Spinal cord (tissue), 10 donors: ENCODE data around the gene ZNF521. TPM values are rescaled to one million over a fixed set of nuclear protein-coding genes. Genes with fewer than 3 reads are reported as not detected.

ENCODE experiments used
- DNase-seq, 6 donors: peaks; one replicate each; pipeline versions ENCODE4 v3.0.0 to v3.0.0-alpha.2; 2013 to 2015; ENCODE audit warnings: low spot score in 6 of 6, low read depth in 4 of 6
- H3K27ac ChIP-seq: one replicate; pipeline ENCODE4 v1.5.1; 2013; ENCODE audit warnings: low read depth, low read length, control low read depth
- H3K27me3 ChIP-seq: one replicate; pipeline ENCODE4 v1.6.1; 2013; ENCODE audit warnings: low read length; ENCODE audit not compliant: control insufficient read depth, insufficient read depth
- H3K36me3 ChIP-seq: one replicate; pipeline ENCODE4 v1.6.1; 2013; ENCODE audit warnings: low read length; ENCODE audit not compliant: control insufficient read depth, insufficient read depth
- H3K4me1 ChIP-seq: one replicate; pipeline ENCODE4 v1.6.1; 2013; ENCODE audit warnings: low read length; ENCODE audit not compliant: control insufficient read depth, insufficient read depth
- H3K4me3 ChIP-seq: one replicate; pipeline ENCODE4 v1.5.1; 2013; ENCODE audit warnings: low read depth, low read length, control low read depth
- H3K9me3 ChIP-seq: one replicate; pipeline ENCODE4 v1.6.1; 2013; ENCODE audit warnings: low read length; ENCODE audit not compliant: control insufficient read depth, insufficient read depth
- WGBS: methylation state at CpG from one replicate; pipeline ENCODE4 v1.1.5; 2013; ENCODE audit warnings: missing lambda C conversion rate; ENCODE audit not compliant: insufficient coverage; 5-methylcytosine and 5-hydroxymethylcytosine counted together
- polyA plus RNA-seq, 2 donors: library from polyadenylated mRNA; unstranded; fragments of 120-200 nt; gene quantifications; one replicate each; pipeline ENCODE4 v1.2.1, GENCODE V29; 2013; ENCODE audit not compliant: insufficient read length in 2 of 2
- total RNA-seq, 2 donors: library from RNA; depleted of rRNA in 1 of 2; stranded (reverse); fragments of 120-200 nt in 1 of 2; fragments of >200 nt in 1 of 2; gene quantifications; one replicate each; pipeline versions ENCODE4 v1.2.3 to v1.2.4, GENCODE V29; 2013 to 2014
- donor health status: healthy.

ZNF521 gene
- total and polyA plus RNA-seq, 4 donors: 54.8 to 64.4 (median 62.1) TPM

- Histone ChIP-seq H3K27ac (no peak overlapping the region), H3K9me3 (no peaks in the 10 kb centered on the region), H3K27me3 (no peaks in the 10 kb centered on the region), H3K36me3 (peaks cover 2% of the 10 kb centered on the region), H3K4me3 (no peak overlapping the region), H3K4me1 (peaks cover 15% of the 10 kb centered on the region)
- 89% methylated on average over 2 of the region's 8 CpGs for WGBS
- DNase-seq: peak in 1 of 6 donors; percentile 65
Observed at GRCh38 chr18:25081001-25081400, 271.0 kb downstream of the ZNF521 start.

- Histone ChIP-seq H3K27ac (no peak overlapping the region), H3K4me1 (peaks cover 15% of the 10 kb centered on the region), H3K9me3 (no peaks in the 10 kb centered on the region), H3K36me3 (peaks cover 2% of the 10 kb centered on the region), H3K4me3 (no peak overlapping the region), H3K27me3 (no peaks in the 10 kb centered on the region)
- DNase-seq: peak in 1 of 6 donors; percentile 84
- whole genome bisulfite sequencing: 21% methylated on average over 3 of the region's 10 CpGs
Observed at GRCh38 chr18:25080211-25080610, 271.8 kb downstream of the ZNF521 start.

- peak in 1 of 6 donors; percentile 60 for DNase-seq
- Histone ChIP-seq H3K27me3 (no peaks in the 10 kb centered on the region), H3K9me3 (no peaks in the 10 kb centered on the region), H3K36me3 (peaks cover 2% of the 10 kb centered on the region), H3K4me1 (peaks cover 15% of the 10 kb centered on the region), H3K4me3 (no peak overlapping the region), H3K27ac (no peak overlapping the region)
- 61% methylated on average over 11 of the region's 18 CpGs for WGBS
Observed at GRCh38 chr18:25077944-25078723, 273.8 kb downstream of the ZNF521 start.

GRCh38 chr18:25077038-25077943 lies 274.7 kb downstream of the ZNF521 start:
- H3K4me1 ChIP-seq: peaks cover 15% of the 10 kb centered on the region
- peak in 1 of 6 donors; percentile 55 for DNase-seq
- no peaks in the 10 kb centered on the region for H3K9me3 ChIP-seq
- peak overlapping the region; percentile 42 for H3K27ac ChIP-seq
- WGBS: 59% methylated on average over 11 of the region's 19 CpGs
- no peak overlapping the region for H3K4me3 ChIP-seq
- H3K27me3 ChIP-seq: no peaks in the 10 kb centered on the region
- H3K36me3 ChIP-seq: peaks cover 2% of the 10 kb centered on the region

- no peak for DNase-seq
- WGBS: 83% methylated on average over 3 of the region's 3 CpGs
- no peaks in the 10 kb centered on the region for H3K9me3 ChIP-seq
- no peaks in the 10 kb centered on the region for H3K27me3 ChIP-seq
- no peak overlapping the region for H3K27ac ChIP-seq
- peaks cover 2% of the 10 kb centered on the region for H3K36me3 ChIP-seq
- H3K4me3 ChIP-seq: no peak overlapping the region
- H3K4me1 ChIP-seq: peaks cover 15% of the 10 kb centered on the region
Observed at GRCh38 chr18:25075783-25076182, 276.2 kb downstream of the ZNF521 start.

GRCh38 chr18:25075331-25075730 lies 276.6 kb downstream of the ZNF521 start:
- 28% methylated on average over 3 of the region's 5 CpGs for WGBS
- Histone ChIP-seq H3K9me3 (no peaks in the 10 kb centered on the region), H3K27me3 (no peaks in the 10 kb centered on the region), H3K4me1 (peaks cover 15% of the 10 kb centered on the region), H3K4me3 (no peak overlapping the region), H3K27ac (no peak overlapping the region), H3K36me3 (peaks cover 2% of the 10 kb centered on the region)
- peak in 1 of 6 donors; percentile 70 for DNase-seq

GRCh38 chr18:25074925-25075324 lies 277.0 kb downstream of the ZNF521 start:
- Histone ChIP-seq H3K4me1 (peaks cover 13% of the 10 kb centered on the region), H3K9me3 (no peaks in the 10 kb centered on the region), H3K36me3 (peaks cover 2% of the 10 kb centered on the region), H3K4me3 (no peak overlapping the region), H3K27ac (no peak overlapping the region), H3K27me3 (no peaks in the 10 kb centered on the region)
- peak in 1 of 6 donors; percentile 54 for DNase-seq
- 57% methylated on average over 2 of the region's 4 CpGs for WGBS

GRCh38 chr18:25072205-25072604 lies 279.8 kb downstream of the ZNF521 start:
- H3K9me3 ChIP-seq: no peaks in the 10 kb centered on the region
- no peak for DNase-seq
- H3K27me3 ChIP-seq: no peaks in the 10 kb centered on the region
- no peaks in the 10 kb centered on the region for H3K36me3 ChIP-seq
- H3K27ac ChIP-seq: no peak overlapping the region
- H3K4me1 ChIP-seq: no peaks in the 10 kb centered on the region
- no CpG with 5 or more reads among the region's 6 CpGs for WGBS
- no peak overlapping the region for H3K4me3 ChIP-seq

- H3K36me3 ChIP-seq: no peaks in the 10 kb centered on the region
- peak in 1 of 6 donors; percentile 13 for DNase-seq
- peaks cover 2% of the 10 kb centered on the region for H3K4me1 ChIP-seq
- H3K27ac ChIP-seq: no peak overlapping the region
- H3K27me3 ChIP-seq: no peaks in the 10 kb centered on the region
- H3K4me3 ChIP-seq: no peak overlapping the region
- WGBS: no CpG with 5 or more reads among the region's 5 CpGs
- H3K9me3 ChIP-seq: no peaks in the 10 kb centered on the region
Observed at GRCh38 chr18:25067275-25068025, 284.5 kb downstream of the ZNF521 start.
